ENCODE data around the gene ADSL.

DNA sequence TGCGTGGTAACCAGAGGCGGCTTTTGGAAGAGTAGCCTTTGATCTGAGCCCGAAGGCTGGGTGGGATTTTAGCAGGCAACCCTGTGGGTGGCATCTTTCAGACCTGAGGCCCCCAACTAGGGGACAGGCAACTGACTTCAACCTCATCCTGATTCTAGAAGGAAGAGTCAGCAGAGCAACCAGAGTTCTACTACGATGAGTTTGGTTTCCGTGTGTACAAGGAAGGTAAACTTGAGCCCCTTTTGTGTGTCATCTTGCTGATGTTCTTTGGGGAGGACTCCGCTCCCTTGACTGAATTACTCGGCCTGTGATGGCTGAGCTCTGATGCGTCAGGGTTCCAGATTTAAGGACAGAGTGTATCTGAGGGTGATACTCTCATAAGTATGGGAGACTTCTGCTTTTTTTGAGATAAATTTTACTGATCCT, 55.7 kb downstream of the ADSL start:
- TF ChIP-seq CTCF (IDR thresholded peaks at IDR 0.05) (no peak), EZH2 (IDR thresholded peaks at IDR 0.05) (no peak)
